Measurements from ENCODE around the gene UBE2J2. TPM values are rescaled to one million over a fixed set of nuclear protein-coding genes. Genes with fewer than 3 reads are reported as not detected.

The UBE2J2 gene
- 41.4 TPM for polyA plus RNA-seq (2013, experiment 1 of 2)
- polyA plus RNA-seq (2013, experiment 2 of 2), result 42.8 TPM

DNA sequence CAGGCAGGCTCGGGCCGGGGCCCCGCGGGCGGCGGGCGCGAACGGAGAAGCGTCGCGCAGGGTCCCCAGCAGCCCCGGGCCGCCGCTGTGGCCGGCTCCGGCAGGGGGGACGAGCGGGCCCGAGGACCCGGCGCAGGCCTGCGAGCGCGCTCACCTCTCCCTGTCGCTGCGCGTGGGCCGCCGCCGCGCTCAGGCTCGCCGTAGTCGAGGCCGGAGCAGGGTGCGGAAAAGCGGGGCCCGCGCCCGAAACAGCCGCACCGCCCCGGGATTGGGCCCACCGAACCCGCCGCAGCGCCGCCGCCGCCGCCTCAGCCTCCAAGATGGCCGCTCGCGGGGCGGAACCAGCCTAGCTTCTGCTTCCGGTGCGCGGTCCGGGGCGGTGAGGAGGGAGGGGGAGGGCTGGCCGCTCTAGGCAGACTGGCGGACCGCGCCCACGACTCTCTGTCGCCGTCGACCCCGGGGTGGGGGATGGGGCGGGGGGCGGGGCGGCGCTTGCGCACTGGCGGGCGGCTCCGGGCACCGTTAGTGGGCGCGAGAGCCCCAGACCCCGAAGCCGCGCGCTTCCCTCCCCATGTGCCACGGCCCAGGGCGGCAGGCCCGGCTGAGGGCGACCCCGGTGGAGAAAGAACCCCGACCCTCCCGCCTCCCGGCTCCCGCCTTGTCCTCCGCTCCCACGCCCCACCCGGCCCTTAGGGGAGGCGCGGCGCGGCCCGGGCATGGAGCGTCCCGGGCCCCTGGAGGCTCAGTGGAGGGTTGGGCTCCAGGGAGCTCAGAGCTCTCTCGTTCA is at the start of gene UBE2J2:
UBE2J2 (minus strand) TSS at position 343 of the 787 bp plus-strand sequence. CDS start 5,862 bp downstream, outside the sequence.
- H3K18ac ChIP-seq (ENCODE audit: low read depth in 1 of 2, low read length in 2 of 2), result peak within 1 kb of the TSS; percentile 95 to 96
- H3K4me1 ChIP-seq (ENCODE audit: control insufficient read depth, insufficient read depth, low read depth, low read length), result peaks cover 50% of the 10 kb centered on the region
- peak within 1 kb of the TSS; percentile 81 to 90 for H3K4ac ChIP-seq (ENCODE audit: low read depth in 1 of 2, low read length in 2 of 2)
- H3K27me3 ChIP-seq (ENCODE audit: control insufficient read depth in 1 of 2, insufficient read depth in 1 of 2, low read length in 2 of 2), result no peaks in the 10 kb centered on the region
- peak within 1 kb of the TSS; percentile 93 to 97 for H3K14ac ChIP-seq (ENCODE audit: low read length in 2 of 2)
- DNase-seq, result peak; percentile 89
- H3K36me3 ChIP-seq (ENCODE audit: control insufficient read depth in 1 of 2, insufficient read depth in 2 of 2, low read depth in 1 of 2, low read length in 2 of 2), result peaks cover 3 to 18% of the 10 kb centered on the region in 2 experiments
- H4K8ac ChIP-seq (ENCODE audit: low read length), result peak within 1 kb of the TSS; percentile 87
- peak within 1 kb of the TSS; percentile 92 for H4K91ac ChIP-seq (ENCODE audit: low read length)
- peak within 1 kb of the TSS; percentile 89 for H3K4me2 ChIP-seq (ENCODE audit: low read length, poor library complexity, severe bottlenecking)
- H2BK5ac ChIP-seq (ENCODE audit: low read depth, low read length, poor library complexity, severe bottlenecking), result peak within 1 kb of the TSS; percentile 85
- peak within 1 kb of the TSS in 1 of 2 experiments; percentile 54 for H2BK12ac ChIP-seq (ENCODE audit: low read length in 2 of 2)
- H3K4me3 ChIP-seq (ENCODE audit: insufficient read depth in 1 of 2, low read depth in 1 of 2, low read length in 2 of 2), result peak within 1 kb of the TSS; percentile 97 to 99
- peak within 1 kb of the TSS; percentile 2 for H3K27ac ChIP-seq (ENCODE audit: low read length, poor library complexity, severe bottlenecking)
- 0% methylated on average over 43 of the region's 105 CpGs for WGBS
- no peaks in the 10 kb centered on the region for H3K9me3 ChIP-seq (ENCODE audit: control insufficient read depth, low read length)
- H2BK15ac ChIP-seq (ENCODE audit: low read depth, poor library complexity, severe bottlenecking), result peak within 1 kb of the TSS; percentile 44
- H3K23ac ChIP-seq (ENCODE audit: low read length in 2 of 2), result peak within 1 kb of the TSS in 1 of 2 experiments; percentile 91
- no peak within 1 kb of the TSS for H2BK120ac ChIP-seq (ENCODE audit: low read depth, low read length)
- peak within 1 kb of the TSS; percentile 91 for H2AFZ ChIP-seq (ENCODE audit: low read depth, low read length)
- H3K9ac ChIP-seq (ENCODE audit: low read length), result peak within 1 kb of the TSS; percentile 95
- peak within 1 kb of the TSS; percentile 1 for H2AK5ac ChIP-seq (ENCODE audit: low read length, severe bottlenecking)
- H3K79me1 ChIP-seq (replicated peaks; ENCODE audit: low read length, poor library complexity, severe bottlenecking), result peaks cover 12% of the 10 kb centered on the region

DNA sequence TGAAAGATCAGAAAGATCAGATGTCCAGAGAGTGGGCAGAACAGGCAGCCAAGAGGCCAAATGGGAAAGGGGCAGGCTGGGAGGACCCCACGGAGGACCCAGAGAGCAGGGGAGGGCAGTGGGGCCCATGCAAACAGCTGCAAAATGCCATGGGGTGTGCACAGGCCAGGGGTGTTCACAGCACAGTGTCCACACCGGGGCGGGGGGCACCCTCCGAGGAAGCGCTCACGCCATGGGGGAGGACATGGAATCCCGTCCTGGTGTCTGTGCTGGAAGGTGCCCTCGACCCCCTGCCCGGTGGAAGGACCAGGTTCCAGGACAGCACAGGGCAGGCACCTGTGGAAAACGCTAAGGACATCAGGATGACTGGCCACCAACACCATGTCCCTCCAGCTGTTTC is 49.3 kb upstream of the UBE2J2 start:
- WGBS, result 96% methylated on average over 10 of the region's 10 CpGs
- H3K36me3 ChIP-seq (ENCODE audit: control insufficient read depth in 1 of 2, insufficient read depth in 2 of 2, low read depth in 1 of 2, low read length in 2 of 2), result peaks cover 31 to 62% of the 10 kb centered on the region in 2 experiments
- DNase-seq, result no peak
- H2AFZ ChIP-seq (ENCODE audit: low read depth, low read length), result no peak overlapping the region
- H2BK5ac ChIP-seq (ENCODE audit: low read depth, low read length, poor library complexity, severe bottlenecking), result no peak overlapping the region
- H3K4me2 ChIP-seq (ENCODE audit: low read length, poor library complexity, severe bottlenecking), result peak overlapping the region; percentile 30
- H4K8ac ChIP-seq (ENCODE audit: low read length), result no peak overlapping the region
- H3K4me3 ChIP-seq (ENCODE audit: insufficient read depth in 1 of 2, low read depth in 1 of 2, low read length in 2 of 2), result peak overlapping the region in 1 of 2 experiments; percentile 64
- no peak overlapping the region for H4K91ac ChIP-seq (ENCODE audit: low read length)
- no peak overlapping the region for H3K27ac ChIP-seq (ENCODE audit: low read length, poor library complexity, severe bottlenecking)
- H3K4ac ChIP-seq (ENCODE audit: low read depth in 1 of 2, low read length in 2 of 2), result no peak overlapping the region
- no peaks in the 10 kb centered on the region for H3K27me3 ChIP-seq (ENCODE audit: control insufficient read depth in 1 of 2, insufficient read depth in 1 of 2, low read length in 2 of 2)
- no peak overlapping the region for H2AK5ac ChIP-seq (ENCODE audit: low read length, severe bottlenecking)
- no peak overlapping the region for H2BK120ac ChIP-seq (ENCODE audit: low read depth, low read length)
- H3K18ac ChIP-seq (ENCODE audit: low read depth in 1 of 2, low read length in 2 of 2), result no peak overlapping the region
- no peak overlapping the region for H3K23ac ChIP-seq (ENCODE audit: low read length in 2 of 2)
- H2BK15ac ChIP-seq (ENCODE audit: low read depth, poor library complexity, severe bottlenecking), result no peak overlapping the region
- peaks cover 64% of the 10 kb centered on the region for H3K4me1 ChIP-seq (ENCODE audit: control insufficient read depth, insufficient read depth, low read depth, low read length)
- H3K9ac ChIP-seq (ENCODE audit: low read length), result peak overlapping the region; percentile 58
- peak overlapping the region in 1 of 2 experiments; percentile 15 for H2BK12ac ChIP-seq (ENCODE audit: low read length in 2 of 2)
- H3K79me1 ChIP-seq (replicated peaks; ENCODE audit: low read length, poor library complexity, severe bottlenecking), result peaks cover 17% of the 10 kb centered on the region
- H3K14ac ChIP-seq (ENCODE audit: low read length in 2 of 2), result no peak overlapping the region
- H3K9me3 ChIP-seq (ENCODE audit: control insufficient read depth, low read length), result no peaks in the 10 kb centered on the region

DNA sequence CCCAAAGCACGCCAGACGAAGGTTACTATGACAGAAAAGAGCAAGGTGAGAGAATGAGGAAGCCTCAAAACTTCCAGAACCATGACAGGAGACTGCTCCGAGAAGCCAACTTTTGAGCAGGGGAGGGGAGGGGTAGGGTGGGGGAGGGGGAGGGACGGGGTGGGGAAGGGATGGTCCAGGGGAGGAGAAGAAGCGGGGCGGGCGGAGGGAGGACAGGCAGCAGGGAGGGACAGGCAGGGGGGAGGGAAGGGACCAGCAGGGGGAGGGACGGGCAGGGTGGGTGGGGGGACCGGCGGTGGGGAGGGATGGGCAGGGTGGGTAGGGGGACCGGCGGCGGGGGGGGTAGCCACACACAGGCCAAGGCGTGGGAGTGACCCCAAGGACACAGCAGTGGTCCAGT is 48.8 kb upstream of the UBE2J2 start:
- H3K9ac ChIP-seq (ENCODE audit: low read length), result peak overlapping the region; percentile 29
- H2BK15ac ChIP-seq (ENCODE audit: low read depth, poor library complexity, severe bottlenecking), result no peak overlapping the region
- no peak overlapping the region for H3K18ac ChIP-seq (ENCODE audit: low read depth in 1 of 2, low read length in 2 of 2)
- 95% methylated on average over 9 of the region's 14 CpGs for WGBS
- no peak overlapping the region for H2BK12ac ChIP-seq (ENCODE audit: low read length in 2 of 2)
- peaks cover 30 to 58% of the 10 kb centered on the region in 2 experiments for H3K36me3 ChIP-seq (ENCODE audit: control insufficient read depth in 1 of 2, insufficient read depth in 2 of 2, low read depth in 1 of 2, low read length in 2 of 2)
- H3K4me1 ChIP-seq (ENCODE audit: control insufficient read depth, insufficient read depth, low read depth, low read length), result peaks cover 66% of the 10 kb centered on the region
- H3K14ac ChIP-seq (ENCODE audit: low read length in 2 of 2), result no peak overlapping the region
- H2BK5ac ChIP-seq (ENCODE audit: low read depth, low read length, poor library complexity, severe bottlenecking), result no peak overlapping the region
- no peak overlapping the region for H4K91ac ChIP-seq (ENCODE audit: low read length)
- no peak overlapping the region for H3K4ac ChIP-seq (ENCODE audit: low read depth in 1 of 2, low read length in 2 of 2)
- no peak for DNase-seq
- H4K8ac ChIP-seq (ENCODE audit: low read length), result peak overlapping the region; percentile 20
- H3K79me1 ChIP-seq (replicated peaks; ENCODE audit: low read length, poor library complexity, severe bottlenecking), result peaks cover 19% of the 10 kb centered on the region
- H2AFZ ChIP-seq (ENCODE audit: low read depth, low read length), result no peak overlapping the region
- H3K4me2 ChIP-seq (ENCODE audit: low read length, poor library complexity, severe bottlenecking), result no peak overlapping the region
- no peaks in the 10 kb centered on the region for H3K27me3 ChIP-seq (ENCODE audit: control insufficient read depth in 1 of 2, insufficient read depth in 1 of 2, low read length in 2 of 2)
- H3K4me3 ChIP-seq (ENCODE audit: insufficient read depth in 1 of 2, low read depth in 1 of 2, low read length in 2 of 2), result no peak overlapping the region
- H2BK120ac ChIP-seq (ENCODE audit: low read depth, low read length), result no peak overlapping the region
- no peak overlapping the region for H3K27ac ChIP-seq (ENCODE audit: low read length, poor library complexity, severe bottlenecking)
- no peak overlapping the region for H3K23ac ChIP-seq (ENCODE audit: low read length in 2 of 2)
- no peak overlapping the region for H2AK5ac ChIP-seq (ENCODE audit: low read length, severe bottlenecking)
- H3K9me3 ChIP-seq (ENCODE audit: control insufficient read depth, low read length), result no peaks in the 10 kb centered on the region

DNA sequence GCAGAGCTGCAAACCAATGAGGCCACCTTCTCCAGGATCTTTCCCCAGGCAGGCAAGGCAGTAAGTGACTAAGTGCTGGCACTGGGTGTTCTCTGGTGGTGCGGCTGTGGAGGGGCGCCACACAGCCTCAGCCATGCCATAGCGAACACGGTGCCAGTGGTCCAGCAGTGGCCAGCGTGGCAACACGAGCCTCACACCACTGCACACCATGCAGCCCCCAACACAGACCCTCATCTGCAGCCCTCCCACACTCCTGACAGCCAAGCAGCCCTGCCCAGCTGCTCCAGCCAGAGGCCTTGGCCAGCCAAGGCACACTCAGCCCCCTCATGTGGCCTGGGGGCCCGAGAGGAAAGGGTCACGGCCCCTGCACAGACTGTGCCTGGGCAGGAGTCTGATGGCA is 47.8 kb upstream of the UBE2J2 start:
- Histone ChIP-seq H3K23ac (ENCODE audit: low read length in 2 of 2) (no peak overlapping the region), H3K79me1 (replicated peaks; ENCODE audit: low read length, poor library complexity, severe bottlenecking) (peaks cover 13% of the 10 kb centered on the region), H2AK5ac (ENCODE audit: low read length, severe bottlenecking) (no peak overlapping the region), H2AFZ (ENCODE audit: low read depth, low read length) (no peak overlapping the region), H3K4me2 (ENCODE audit: low read length, poor library complexity, severe bottlenecking) (no peak overlapping the region), H4K91ac (ENCODE audit: low read length) (peak overlapping the region; percentile 65), H4K8ac (ENCODE audit: low read length) (no peak overlapping the region), H3K36me3 (ENCODE audit: control insufficient read depth in 1 of 2, insufficient read depth in 2 of 2, low read depth in 1 of 2, low read length in 2 of 2) (peaks cover 25 to 55% of the 10 kb centered on the region in 2 experiments), H3K14ac (ENCODE audit: low read length in 2 of 2) (no peak overlapping the region), H3K18ac (ENCODE audit: low read depth in 1 of 2, low read length in 2 of 2) (no peak overlapping the region), H3K9ac (ENCODE audit: low read length) (peak overlapping the region; percentile 57), H2BK15ac (ENCODE audit: low read depth, poor library complexity, severe bottlenecking) (no peak overlapping the region), H3K4me1 (ENCODE audit: control insufficient read depth, insufficient read depth, low read depth, low read length) (peaks cover 64% of the 10 kb centered on the region), H3K27ac (ENCODE audit: low read length, poor library complexity, severe bottlenecking) (no peak overlapping the region), H3K27me3 (ENCODE audit: control insufficient read depth in 1 of 2, insufficient read depth in 1 of 2, low read length in 2 of 2) (no peaks in the 10 kb centered on the region), H2BK5ac (ENCODE audit: low read depth, low read length, poor library complexity, severe bottlenecking) (no peak overlapping the region), H2BK120ac (ENCODE audit: low read depth, low read length) (no peak overlapping the region), H3K9me3 (ENCODE audit: control insufficient read depth, low read length) (no peaks in the 10 kb centered on the region), H3K4me3 (ENCODE audit: insufficient read depth in 1 of 2, low read depth in 1 of 2, low read length in 2 of 2) (no peak overlapping the region), H3K4ac (ENCODE audit: low read depth in 1 of 2, low read length in 2 of 2) (no peak overlapping the region), H2BK12ac (ENCODE audit: low read length in 2 of 2) (no peak overlapping the region)
- WGBS, result 98% methylated on average over 8 of the region's 8 CpGs
- DNase-seq, result no peak
